NCI-H526 (cell line): Measurements from ENCODE around the gene ITGAE.

ENCODE experiments used
- DNase-seq, 2 experiments: peaks; one replicate each; lab custom pipeline; 2025; lab: John Stamatoyannopoulos, UW

Gene ITGAE

GRCh38 chr17:3818786-3819185, 17.8 kb upstream of the ITGAE start:
- DNase-seq, result no peak

GRCh38 chr17:3817851-3818605, 17.0 kb upstream of the ITGAE start:
- DNase-seq, result no peak

- DNase-seq, result no peak
These were observed 14.9 kb upstream of the ITGAE start for GRCh38 chr17:3815925-3816324.

GRCh38 chr17:3815122-3815521, 14.1 kb upstream of the ITGAE start:
- DNase-seq, result no peak

GRCh38 chr17:3814361-3814760, 13.4 kb upstream of the ITGAE start:
- no peak for DNase-seq

GRCh38 chr17:3813171-3813570, 12.2 kb upstream of the ITGAE start:
- DNase-seq, result no peak

- DNase-seq, result no peak
These were observed 11.8 kb upstream of the ITGAE start for GRCh38 chr17:3812771-3813170.

GRCh38 chr17:3812284-3812683, 11.3 kb upstream of the ITGAE start:
- DNase-seq, result no peak

GRCh38 chr17:3810019-3810418, 9.0 kb upstream of the ITGAE start:
- DNase-seq, result no peak

GRCh38 chr17:3809135-3809534, 8.1 kb upstream of the ITGAE start:
- DNase-seq, result no peak

- DNase-seq, result no peak
These were observed 7.7 kb upstream of the ITGAE start for GRCh38 chr17:3808701-3809100.

- no peak for DNase-seq
These were observed 4.6 kb upstream of the ITGAE start for GRCh38 chr17:3805581-3805980.

GRCh38 chr17:3804503-3804931, 3.5 kb upstream of the ITGAE start:
- no peak for DNase-seq

- no peak for DNase-seq
These were observed 2.3 kb upstream of the ITGAE start for GRCh38 chr17:3803308-3803640.

- no peak for DNase-seq
These were observed 1.7 kb upstream of the ITGAE start for GRCh38 chr17:3802461-3803307.

- DNase-seq, result no peak
These were observed 804 bp upstream of the ITGAE start for GRCh38 chr17:3801792-3802191.

GRCh38 chr17:3801347-3801746, 359 bp upstream of the ITGAE start:
- no peak for DNase-seq

- DNase-seq, result no peak
These were observed 1.6 kb downstream of the ITGAE start for GRCh38 chr17:3799181-3799945.

- DNase-seq, result no peak
These were observed 2.5 kb downstream of the ITGAE start for GRCh38 chr17:3798273-3799180.

GRCh38 chr17:3796822-3797170, 4.2 kb downstream of the ITGAE start:
- no peak for DNase-seq

- DNase-seq, result no peak
These were observed 4.7 kb downstream of the ITGAE start for GRCh38 chr17:3796110-3796821.
